Activated CD4-positive, alpha-beta T cell treated with anti-CD3 and anti-CD28 coated beads, Interleukin-2, amount 50 U/mL, for 24 hours (primary cell): ENCODE results near the gene ASTN2.

Source experiments
- DNase-seq, 2 donors: peaks; one replicate each; pipeline ENCODE4 v3.0.0-alpha.2; 2020; ENCODE audit warnings: low read depth in 1 of 2, low spot score in 1 of 2

ASTN2 gene

GRCh38 chr9:116686693-116687073 is 728.2 kb downstream of the ASTN2 start:
- DNase-seq = no peak

DNA sequence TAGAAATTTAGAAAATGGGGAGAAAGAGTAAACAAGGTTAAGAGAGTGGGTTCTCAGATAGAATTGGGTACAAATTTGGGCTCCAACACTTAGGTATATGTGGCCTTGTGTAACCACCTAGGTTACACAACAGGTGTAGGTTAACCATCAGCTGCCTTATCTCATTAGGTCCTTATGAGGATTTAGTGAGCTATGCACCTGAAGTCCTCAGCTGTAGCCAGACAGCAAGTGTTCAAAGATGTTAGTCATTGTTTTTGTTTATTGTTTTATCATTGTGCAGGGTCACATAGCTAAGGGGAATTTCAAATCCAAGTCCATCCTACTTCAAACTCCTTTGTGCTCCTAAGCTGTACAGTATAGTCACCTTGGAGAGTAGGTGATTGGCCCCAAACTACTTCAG is 728.7 kb downstream of the ASTN2 start:
- DNase-seq = no peak

DNA sequence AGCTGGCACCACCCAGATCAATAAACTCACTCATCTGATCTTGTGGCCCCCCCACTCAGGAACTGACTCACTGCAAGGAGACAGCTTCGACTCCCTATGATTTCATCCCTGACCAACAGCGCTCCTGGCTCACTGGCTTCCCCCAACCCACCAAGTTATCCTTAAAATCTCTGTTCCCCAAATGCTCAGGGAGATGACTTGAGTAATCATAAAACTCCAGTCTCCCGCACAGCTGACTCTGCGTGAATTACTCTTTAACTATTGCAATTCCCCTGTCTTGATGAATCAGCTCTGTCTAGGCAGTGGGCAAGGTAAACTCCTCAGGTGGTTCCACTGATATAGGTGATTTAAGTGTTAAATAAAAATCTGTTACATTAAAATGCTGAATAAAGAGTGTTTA is 729.7 kb downstream of the ASTN2 start:
- DNase-seq = no peak

DNA sequence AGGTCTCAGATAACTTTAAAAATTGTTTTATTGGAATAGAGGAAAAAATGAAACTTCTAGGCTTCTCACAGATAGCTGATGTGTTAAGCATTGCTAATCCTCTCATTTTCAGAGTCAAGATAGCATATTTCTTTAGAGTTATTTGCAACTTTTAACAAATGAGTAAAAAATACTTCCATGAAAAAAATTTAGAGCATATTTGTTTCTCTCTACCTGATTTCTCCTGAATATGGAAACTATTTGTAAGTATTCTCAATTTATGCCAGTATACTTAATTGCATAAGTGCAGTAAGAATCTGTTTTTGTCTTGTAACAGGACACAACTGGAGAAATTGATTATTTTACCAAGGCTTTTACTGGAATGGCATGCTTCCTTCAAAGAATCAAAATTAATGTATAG is 731.3 kb downstream of the ASTN2 start:
- DNase-seq = no peak

- no peak for DNase-seq
Measured at GRCh38 chr9:116674210-116674980, 740.5 kb downstream of the ASTN2 start.

DNA sequence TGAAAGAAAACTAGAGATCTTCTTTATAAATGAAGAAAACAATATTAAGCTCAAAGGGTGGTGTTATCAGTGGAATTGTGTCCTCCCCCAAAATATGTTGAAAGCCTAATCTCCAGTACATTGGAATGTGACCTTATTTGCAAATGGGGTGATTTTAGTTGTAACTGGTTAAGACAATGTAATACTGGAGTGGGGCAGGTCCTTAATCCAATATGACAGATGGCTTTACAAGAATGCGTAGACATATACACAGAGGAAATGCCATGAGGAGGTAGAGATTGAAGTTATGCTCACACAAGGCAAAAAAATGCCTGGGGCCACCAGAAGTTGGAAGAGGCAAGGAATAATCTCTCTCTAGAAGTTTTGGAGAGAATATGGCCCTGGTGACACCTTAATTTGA is 741.5 kb downstream of the ASTN2 start:
- DNase-seq = no peak

GRCh38 chr9:116671605-116672004 is 743.3 kb downstream of the ASTN2 start:
- no peak for DNase-seq

DNA sequence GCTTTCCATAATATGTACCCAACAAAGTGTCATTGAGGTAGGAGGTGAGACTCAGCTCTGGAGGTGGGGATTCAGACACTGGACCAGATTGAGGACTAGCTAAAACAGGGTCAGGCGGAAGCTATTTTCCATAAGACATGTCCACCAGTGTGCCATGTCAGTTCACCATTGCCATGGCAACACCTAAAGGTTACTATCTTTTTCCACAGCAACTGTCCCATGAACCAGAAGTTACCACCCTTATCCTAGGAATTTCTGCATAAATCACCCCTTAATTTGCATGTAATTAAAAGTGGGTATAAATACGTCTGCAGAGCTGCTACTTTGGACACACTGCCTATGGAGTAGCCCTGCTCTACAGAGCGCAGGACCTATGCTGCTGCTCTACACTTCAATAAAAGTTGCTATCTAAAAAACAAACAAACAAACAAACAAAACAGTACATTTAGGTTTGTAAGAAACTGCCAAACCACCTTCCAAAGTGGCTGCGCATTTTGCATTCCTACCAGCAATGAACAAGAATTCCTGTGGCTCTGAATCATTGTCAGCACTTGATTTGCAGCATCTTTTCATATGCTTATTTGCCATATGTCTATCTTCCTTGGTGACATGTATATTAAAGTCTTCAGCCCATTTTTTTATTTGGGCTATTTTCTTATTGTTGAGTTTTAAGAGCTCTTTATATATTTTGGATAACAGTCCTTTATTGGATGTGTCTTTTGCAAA is 745.7 kb downstream of the ASTN2 start:
- DNase-seq = no peak

DNA sequence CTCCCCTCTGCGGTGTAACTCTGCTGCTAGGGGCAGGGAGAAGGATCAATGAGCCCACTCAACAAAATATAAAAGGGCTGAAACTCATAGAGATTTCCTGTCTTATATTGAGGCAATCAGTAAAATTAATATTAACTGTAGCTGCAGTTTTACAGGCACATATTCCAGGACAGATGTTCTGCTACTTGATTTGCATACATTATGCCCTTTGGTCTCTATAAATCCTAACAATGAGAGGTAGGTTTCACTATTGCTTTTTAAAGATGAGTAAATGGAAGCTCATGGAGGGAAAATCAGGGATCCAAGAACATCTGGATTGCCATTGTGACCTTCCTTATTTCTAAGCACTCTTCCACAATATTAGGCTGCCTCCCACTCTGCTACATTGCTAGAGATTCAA is 751.3 kb downstream of the ASTN2 start:
- DNase-seq = no peak

GRCh38 chr9:116662646-116663310 is 752.1 kb downstream of the ASTN2 start:
- no peak for DNase-seq

DNA sequence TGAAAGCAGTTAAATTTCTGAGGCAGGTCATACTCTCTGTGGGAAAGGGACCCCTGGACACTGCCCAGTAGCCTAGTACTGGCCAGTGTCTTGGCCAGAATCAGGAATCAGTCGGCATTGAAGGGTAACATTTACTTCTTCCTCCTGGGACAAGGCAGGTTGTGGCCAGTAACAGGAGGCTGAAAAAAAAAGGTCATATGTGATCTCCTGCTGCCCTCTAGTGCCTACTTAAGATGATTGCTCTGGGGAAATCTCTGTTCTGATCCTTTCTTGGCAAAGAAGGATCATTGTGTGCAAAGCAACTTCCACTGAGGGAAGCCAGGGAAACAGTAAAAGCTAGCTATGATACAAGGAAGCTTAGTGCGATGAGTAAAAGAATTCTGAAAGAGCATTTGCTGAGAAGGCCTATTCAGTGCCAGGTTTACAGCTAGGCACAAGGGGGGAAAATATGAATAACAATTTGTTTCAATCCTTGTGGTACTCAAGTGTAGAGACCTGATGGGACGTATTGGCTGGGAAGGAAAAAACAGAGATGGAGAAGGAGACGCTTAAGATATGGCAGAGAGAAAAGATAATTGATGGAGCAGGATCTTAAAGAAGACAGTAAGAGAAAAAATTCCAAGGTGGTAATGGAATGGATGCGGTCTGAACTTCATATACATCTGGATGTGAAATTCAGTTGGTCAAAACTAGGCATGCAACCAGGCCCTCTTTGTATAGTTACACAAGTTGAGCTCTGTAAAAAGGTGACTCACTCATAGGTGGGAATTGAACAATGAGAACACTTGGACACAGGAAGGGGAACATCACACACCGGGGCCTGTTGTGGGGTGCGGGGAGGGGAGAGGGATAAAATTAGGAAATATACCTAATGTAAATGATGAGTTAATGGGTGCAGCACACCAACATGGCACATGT is 753.6 kb downstream of the ASTN2 start:
- DNase-seq = peak in 1 of 2 donors; percentile 0

- DNase-seq = no peak
Measured at GRCh38 chr9:116658265-116658664, 756.6 kb downstream of the ASTN2 start.

GRCh38 chr9:116656977-116657376 is 757.9 kb downstream of the ASTN2 start:
- DNase-seq = no peak

DNA sequence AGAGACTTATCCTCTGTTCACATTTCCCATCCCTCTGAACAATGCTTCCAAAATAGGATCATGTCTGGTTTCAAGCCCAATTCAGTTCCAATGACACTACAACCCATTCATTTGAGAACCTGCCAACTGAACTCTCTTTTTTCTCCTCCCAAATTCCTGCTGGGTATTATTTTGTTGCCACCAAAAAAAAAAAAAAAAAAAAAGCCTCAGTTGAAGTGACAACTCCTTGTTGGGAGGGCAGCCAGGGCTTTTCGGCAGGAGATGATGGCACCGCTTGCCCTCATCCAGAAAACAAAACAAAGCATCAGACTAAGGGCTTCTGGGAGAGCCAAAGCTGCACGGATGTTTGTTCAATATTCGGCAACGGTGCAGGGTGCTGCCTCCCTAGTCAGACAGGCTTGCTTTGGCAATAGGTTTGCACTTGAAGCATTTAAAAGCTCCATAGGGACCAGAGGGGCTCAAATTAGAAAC is 758.3 kb downstream of the ASTN2 start:
- DNase-seq = no peak

DNA sequence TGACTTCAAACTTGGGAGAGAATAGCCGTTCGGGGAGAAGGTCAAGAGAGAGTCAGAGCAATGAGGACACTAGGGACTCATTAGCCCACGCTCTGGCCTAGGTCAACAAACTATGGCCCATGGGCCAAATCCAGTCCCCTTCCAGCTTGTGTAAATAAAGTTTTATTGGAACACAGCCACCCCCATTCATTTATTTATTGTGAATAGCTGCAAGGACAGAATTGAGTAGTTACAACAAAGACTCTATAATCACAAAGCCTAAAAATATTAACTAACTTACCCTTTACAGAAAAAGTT is 760.9 kb downstream of the ASTN2 start:
- no peak for DNase-seq

GRCh38 chr9:116653348-116654058 is 761.4 kb downstream of the ASTN2 start:
- DNase-seq = no peak

GRCh38 chr9:116647515-116647809 is 767.4 kb downstream of the ASTN2 start:
- DNase-seq = no peak

- no peak for DNase-seq
Measured at GRCh38 chr9:116646661-116647514, 768.0 kb downstream of the ASTN2 start.

GRCh38 chr9:116644091-116644688 is 770.7 kb downstream of the ASTN2 start:
- no peak for DNase-seq
